Caco-2 (cell line): ENCODE results near the gene CNTNAP5. TPM values are rescaled to one million over a fixed set of nuclear protein-coding genes. Genes with fewer than 3 reads are reported as not detected.

Experiments used
- BruUV-seq: library from RNA; stranded (reverse); fragments of 400-500 nt; replicated peaks from 2 replicates; lab custom pipeline; 2021; lab: Mats Ljungman, UMichigan
- CTCF ChIA-PET: fragments of 300-600 bp; sonication (Branson Sonifier 250); formaldehyde crosslinking; loops from one replicate; lab custom pipeline; 2022; ENCODE audit warnings: antibody characterized with exemption; lab: Charles Lee
- POLR2A ChIA-PET: fragments of 300-600 bp; sonication (Branson Sonifier 250); formaldehyde crosslinking; loops from one replicate; lab custom pipeline; 2022; ENCODE audit warnings: antibody characterized with exemption; lab: Charles Lee
- DNase-seq, 2 experiments: peaks; one replicate each; pipeline versions ENCODE4 v3.0.0 to v3.0.0-alpha.2; 2020 to 2022
- H3K27me3 ChIP-seq: replicated peaks from 2 replicates; pipeline ENCODE4 v1.6.0; 2011; ENCODE audit warnings: low read length; ENCODE audit not compliant: control insufficient read depth, insufficient read depth
- H3K36me3 ChIP-seq: 2 replicates; pipeline ENCODE4 v1.5.1; 2011; ENCODE audit warnings: low read length; ENCODE audit not compliant: control insufficient read depth, insufficient read depth
- H3K4me1 ChIP-seq: fragments of 250-450 bp; sonication (Bioruptor Pico); 2 replicates; pipeline ENCODE4 v1.5.1; 2020; ENCODE audit warnings: mild to moderate bottlenecking
- H3K4me3 ChIP-seq: 2 replicates; pipeline ENCODE4 v1.5.1; 2011; ENCODE audit warnings: low read depth, mild to moderate bottlenecking, control low read depth, low read length
- H3K9me3 ChIP-seq: fragments of 250-450 bp; sonication (Bioruptor Pico); 2 replicates; pipeline ENCODE4 v1.5.1; 2020; ENCODE audit warnings: mild to moderate bottlenecking, moderate library complexity
- H3K27ac Mint-ChIP-seq: one replicate; pipeline ENCODE4 v1.8.0; 2022; ENCODE audit warnings: mixed read lengths; ENCODE audit not compliant: unreplicated experiment
- H3K27me3 Mint-ChIP-seq: one replicate; pipeline ENCODE4 v1.8.0; 2022; ENCODE audit warnings: mixed read lengths; ENCODE audit not compliant: insufficient read depth, unreplicated experiment
- H3K36me3 Mint-ChIP-seq: one replicate; pipeline ENCODE4 v1.8.0; 2022; ENCODE audit warnings: mild to moderate bottlenecking, mixed read lengths; ENCODE audit not compliant: insufficient read depth, unreplicated experiment
- H3K4me1 Mint-ChIP-seq: one replicate; pipeline ENCODE4 v1.8.0; 2022; ENCODE audit warnings: low read depth, mixed read lengths; ENCODE audit not compliant: unreplicated experiment
- H3K4me3 Mint-ChIP-seq: one replicate; pipeline ENCODE4 v1.8.0; 2022; ENCODE audit warnings: mild to moderate bottlenecking, moderate library complexity, mixed read lengths; ENCODE audit not compliant: unreplicated experiment
- H3K9me3 Mint-ChIP-seq: one replicate; pipeline ENCODE4 v1.8.0; 2022; ENCODE audit warnings: mixed read lengths; ENCODE audit not compliant: unreplicated experiment
- intact Hi-C: fragments of 100-400 bp; cut with micrococcal nuclease; formaldehyde crosslinking; loops from one replicate; pipeline ENCODE4 v1.10.0; 2022; ENCODE audit not compliant: unreplicated experiment
- total RNA-seq: library from RNA; stranded (reverse); gene quantifications from 2 replicates; pipeline ENCODE4 v1.2.3, GENCODE V29; 2022
- TF ChIP-seq, protein P1 (sequence below), 2 experiments: fragments of 200-600 bp in 1 of 2; IDR thresholded peaks; 1 replicate in 1 of 2; 2 replicates in 1 of 2; pipeline versions ENCODE4 v1.5.1 to v1.8.0; 2011 to 2022; ENCODE audit warnings: antibody characterized with exemption in 1 of 2, control low read depth in 1 of 2, inconsistent platforms in 1 of 2, low read depth in 1 of 2, low read length in 1 of 2, mild to moderate bottlenecking in 1 of 2, moderate library complexity in 1 of 2; ENCODE audit not compliant: insufficient read depth in 1 of 2, severe bottlenecking in 1 of 2, unreplicated experiment in 1 of 2

CNTNAP5 gene
- total RNA-seq, 1 experiment from 2014 or later: 0.14 TPM

DNA sequence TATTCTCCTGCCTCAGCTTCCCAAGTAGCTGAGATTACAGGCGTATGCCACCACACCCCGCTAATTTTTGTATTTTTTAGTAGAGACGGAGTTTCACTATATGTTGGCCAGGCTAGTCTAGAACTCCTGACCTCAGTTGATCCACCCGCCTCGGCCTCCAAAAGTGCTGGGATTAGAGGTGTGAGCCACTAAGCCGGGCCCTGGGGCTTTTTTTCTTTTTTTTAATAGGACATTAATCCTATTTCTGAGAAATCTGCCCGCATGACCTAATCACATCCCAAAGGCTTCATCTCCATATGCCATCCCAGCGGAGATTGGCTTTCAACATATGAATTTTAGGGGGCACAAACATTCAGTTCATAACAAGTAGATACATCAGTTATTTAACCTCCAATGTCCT is 128.6 kb downstream of the CNTNAP5 start:
- Mint-ChIP-seq H3K36me3 (no peaks in the 10 kb centered on the region), H3K9me3 (no peaks in the 10 kb centered on the region), H3K4me1 (no peaks in the 10 kb centered on the region), H3K27ac (no peak overlapping the region), H3K4me3 (no peak overlapping the region), H3K27me3 (peaks cover 11% of the 10 kb centered on the region)
- CTCF ChIA-PET: no interaction called here
- Histone ChIP-seq H3K9me3 (no peaks in the 10 kb centered on the region), H3K27me3 (no peaks in the 10 kb centered on the region), H3K4me3 (no peak overlapping the region), H3K4me1 (no peaks in the 10 kb centered on the region), H3K36me3 (no peaks in the 10 kb centered on the region)
- TF ChIP-seq, protein P1, sequence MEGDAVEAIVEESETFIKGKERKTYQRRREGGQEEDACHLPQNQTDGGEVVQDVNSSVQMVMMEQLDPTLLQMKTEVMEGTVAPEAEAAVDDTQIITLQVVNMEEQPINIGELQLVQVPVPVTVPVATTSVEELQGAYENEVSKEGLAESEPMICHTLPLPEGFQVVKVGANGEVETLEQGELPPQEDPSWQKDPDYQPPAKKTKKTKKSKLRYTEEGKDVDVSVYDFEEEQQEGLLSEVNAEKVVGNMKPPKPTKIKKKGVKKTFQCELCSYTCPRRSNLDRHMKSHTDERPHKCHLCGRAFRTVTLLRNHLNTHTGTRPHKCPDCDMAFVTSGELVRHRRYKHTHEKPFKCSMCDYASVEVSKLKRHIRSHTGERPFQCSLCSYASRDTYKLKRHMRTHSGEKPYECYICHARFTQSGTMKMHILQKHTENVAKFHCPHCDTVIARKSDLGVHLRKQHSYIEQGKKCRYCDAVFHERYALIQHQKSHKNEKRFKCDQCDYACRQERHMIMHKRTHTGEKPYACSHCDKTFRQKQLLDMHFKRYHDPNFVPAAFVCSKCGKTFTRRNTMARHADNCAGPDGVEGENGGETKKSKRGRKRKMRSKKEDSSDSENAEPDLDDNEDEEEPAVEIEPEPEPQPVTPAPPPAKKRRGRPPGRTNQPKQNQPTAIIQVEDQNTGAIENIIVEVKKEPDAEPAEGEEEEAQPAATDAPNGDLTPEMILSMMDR (IDR thresholded peaks at IDR 0.05; ENCODE audit: insufficient read depth in 1 of 2, low read depth in 1 of 2, low read length in 1 of 2, severe bottlenecking in 1 of 2, unreplicated experiment in 1 of 2): no peak
- POLR2A ChIA-PET: no interaction called here
- no peak for DNase-seq
- intact Hi-C loops: no loop called here
- no TSS peak for BruUV-seq

DNA sequence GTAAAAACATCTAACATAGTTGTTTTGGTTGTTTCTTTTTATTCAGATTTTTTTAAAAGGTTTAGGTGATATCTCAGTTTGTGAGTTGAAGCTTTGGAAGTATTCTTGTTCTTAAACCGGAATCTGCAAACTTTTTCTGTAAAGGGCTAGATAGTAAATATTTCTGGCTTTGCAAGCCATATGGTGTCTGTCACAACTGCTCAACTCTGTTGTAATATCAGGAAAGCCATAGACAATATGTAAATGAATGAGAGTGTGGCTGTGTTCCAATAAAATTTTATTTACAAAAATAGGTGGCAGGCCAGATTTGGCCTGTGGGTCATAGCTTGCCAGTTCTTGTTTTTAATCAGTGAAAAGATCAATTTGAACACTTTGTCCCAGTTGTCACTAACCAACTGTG is 134.1 kb downstream of the CNTNAP5 start:
- no TSS peak for BruUV-seq
- TF ChIP-seq, protein P1 (IDR thresholded peaks at IDR 0.05; ENCODE audit: insufficient read depth in 1 of 2, low read depth in 1 of 2, low read length in 1 of 2, severe bottlenecking in 1 of 2, unreplicated experiment in 1 of 2): no peak
- Mint-ChIP-seq H3K4me3 (no peak overlapping the region), H3K27ac (no peak overlapping the region), H3K4me1 (no peaks in the 10 kb centered on the region), H3K36me3 (no peaks in the 10 kb centered on the region), H3K27me3 (peaks cover 6% of the 10 kb centered on the region), H3K9me3 (no peaks in the 10 kb centered on the region)
- ChIA-PET CTCF (no interaction called here), POLR2A (no interaction called here)
- DNase-seq: no peak
- intact Hi-C loops: no loop called here
- Histone ChIP-seq H3K9me3 (no peaks in the 10 kb centered on the region), H3K4me3 (no peak overlapping the region), H3K4me1 (no peaks in the 10 kb centered on the region), H3K27me3 (no peaks in the 10 kb centered on the region), H3K36me3 (no peaks in the 10 kb centered on the region)

DNA sequence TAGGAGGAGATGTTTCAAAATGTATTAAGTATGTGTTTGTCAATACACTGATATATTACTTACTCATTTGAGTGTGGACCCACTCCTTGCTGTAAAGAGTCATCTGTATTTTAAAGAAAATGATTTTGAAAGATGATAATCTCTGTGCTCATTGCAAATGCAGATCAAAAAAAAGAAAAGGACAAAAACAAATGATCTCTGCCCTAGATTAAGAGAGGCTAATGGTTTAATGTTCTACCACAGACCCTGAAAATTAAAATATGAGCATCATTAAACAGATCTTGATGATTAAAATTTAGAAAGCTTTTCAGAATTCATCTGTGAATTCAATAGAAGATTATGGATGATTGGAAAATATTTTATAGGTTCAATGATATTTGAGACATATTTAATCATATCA is 136.5 kb downstream of the CNTNAP5 start:
- POLR2A ChIA-PET: no interaction called here
- H3K36me3 Mint-ChIP-seq: no peaks in the 10 kb centered on the region
- CTCF ChIA-PET: interaction anchor here (1.0 kb wide), 1 partner anchor 134 kb away, joined by 4 read pairs; no protein-coding TSS in a partner anchor
- H3K27me3 Mint-ChIP-seq: peaks cover 6% of the 10 kb centered on the region
- DNase-seq: no peak
- Histone ChIP-seq H3K36me3 (no peaks in the 10 kb centered on the region), H3K9me3 (no peaks in the 10 kb centered on the region), H3K4me1 (no peaks in the 10 kb centered on the region), H3K4me3 (no peak overlapping the region), H3K27me3 (no peaks in the 10 kb centered on the region)
- no peaks in the 10 kb centered on the region for H3K9me3 Mint-ChIP-seq
- no peak overlapping the region for H3K27ac Mint-ChIP-seq
- intact Hi-C loops: loop anchor here (1.0 kb wide), 1 partner anchor 134 kb away; no protein-coding TSS in a partner anchor
- H3K4me1 Mint-ChIP-seq: no peaks in the 10 kb centered on the region
- TF ChIP-seq, protein P1 (IDR thresholded peaks at IDR 0.05; ENCODE audit: insufficient read depth in 1 of 2, low read depth in 1 of 2, low read length in 1 of 2, severe bottlenecking in 1 of 2, unreplicated experiment in 1 of 2): no peak
- no TSS peak for BruUV-seq
- H3K4me3 Mint-ChIP-seq: no peak overlapping the region
